Measurements from ENCODE around the gene ARHGAP18.

GRCh38 chr6:129546702-129547101, 163.3 kb downstream of the ARHGAP18 start:
- TF ChIP-seq, protein P1, sequence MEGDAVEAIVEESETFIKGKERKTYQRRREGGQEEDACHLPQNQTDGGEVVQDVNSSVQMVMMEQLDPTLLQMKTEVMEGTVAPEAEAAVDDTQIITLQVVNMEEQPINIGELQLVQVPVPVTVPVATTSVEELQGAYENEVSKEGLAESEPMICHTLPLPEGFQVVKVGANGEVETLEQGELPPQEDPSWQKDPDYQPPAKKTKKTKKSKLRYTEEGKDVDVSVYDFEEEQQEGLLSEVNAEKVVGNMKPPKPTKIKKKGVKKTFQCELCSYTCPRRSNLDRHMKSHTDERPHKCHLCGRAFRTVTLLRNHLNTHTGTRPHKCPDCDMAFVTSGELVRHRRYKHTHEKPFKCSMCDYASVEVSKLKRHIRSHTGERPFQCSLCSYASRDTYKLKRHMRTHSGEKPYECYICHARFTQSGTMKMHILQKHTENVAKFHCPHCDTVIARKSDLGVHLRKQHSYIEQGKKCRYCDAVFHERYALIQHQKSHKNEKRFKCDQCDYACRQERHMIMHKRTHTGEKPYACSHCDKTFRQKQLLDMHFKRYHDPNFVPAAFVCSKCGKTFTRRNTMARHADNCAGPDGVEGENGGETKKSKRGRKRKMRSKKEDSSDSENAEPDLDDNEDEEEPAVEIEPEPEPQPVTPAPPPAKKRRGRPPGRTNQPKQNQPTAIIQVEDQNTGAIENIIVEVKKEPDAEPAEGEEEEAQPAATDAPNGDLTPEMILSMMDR (conservative IDR thresholded peaks at IDR 0.05; ENCODE audit: low read length): no peak
- TF ChIP-seq EZH2phosphoT487 (IDR thresholded peaks at IDR 0.05; ENCODE audit: borderline replicate concordance): no peak
